HG02870 (cell line): Measurements from ENCODE around the gene EIF1.
A peak's percentile ranks its signal among the peaks of the same experiment; 100 is the strongest.
"Not testable (repeated sequence)": the region's sequence is repeated elsewhere in the genome, so short reads cannot be mapped to it uniquely, and the experiment has no call there.

ENCODE experiments used
- ATAC-seq: cut with Tn5 transposase; IDR thresholded peaks from one replicate; pipeline ENCODE4 v1.9.1; 2021; ENCODE audit warnings: mild to moderate bottlenecking, moderate library complexity; ENCODE audit not compliant: unreplicated experiment

Gene EIF1

GRCh38 chr17:41678411-41678906 lies 10.2 kb upstream of the EIF1 start:
- ATAC-seq: no peak

- ATAC-seq: peak; percentile 76
These were observed 9.6 kb upstream of the EIF1 start for GRCh38 chr17:41678907-41679739.

- ATAC-seq: no peak
These were observed 8.8 kb upstream of the EIF1 start for GRCh38 chr17:41679740-41680425.

GRCh38 chr17:41680426-41681040 lies 8.2 kb upstream of the EIF1 start:
- ATAC-seq: no peak

- no peak for ATAC-seq
These were observed 6.9 kb upstream of the EIF1 start for GRCh38 chr17:41681776-41682175.

- ATAC-seq: no peak
These were observed 6.1 kb upstream of the EIF1 start for GRCh38 chr17:41682631-41683030.

GRCh38 chr17:41683441-41684007 lies 5.2 kb upstream of the EIF1 start:
- no peak for ATAC-seq

- no peak for ATAC-seq
These were observed 4.7 kb upstream of the EIF1 start for GRCh38 chr17:41684035-41684434.

GRCh38 chr17:41685753-41686152 lies 2.9 kb upstream of the EIF1 start:
- not testable (repeated sequence) for ATAC-seq

GRCh38 chr17:41686281-41686680 lies 2.4 kb upstream of the EIF1 start:
- no peak for ATAC-seq

GRCh38 chr17:41687828-41688640 lies 651 bp upstream of the EIF1 start:
- no peak for ATAC-seq

GRCh38 chr17:41689497-41690299 lies 1.0 kb downstream of the EIF1 start:
- ATAC-seq: no peak

GRCh38 chr17:41690497-41690896 lies 1.8 kb downstream of the EIF1 start:
- no peak for ATAC-seq

- no peak for ATAC-seq
These were observed 2.5 kb downstream of the EIF1 start for GRCh38 chr17:41691031-41691777.

- ATAC-seq: no peak
These were observed 4.2 kb downstream of the EIF1 start for GRCh38 chr17:41692722-41693521.

- no peak for ATAC-seq
These were observed 6.5 kb downstream of the EIF1 start for GRCh38 chr17:41695134-41695661.

- ATAC-seq: no peak
These were observed 7.5 kb downstream of the EIF1 start for GRCh38 chr17:41695954-41696757.
